Measurements from ENCODE around the gene ADCK1. TPM values are rescaled to one million over a fixed set of nuclear protein-coding genes. Genes with fewer than 3 reads are reported as not detected.
A peak's percentile ranks its signal among the peaks of the same experiment; 100 is the strongest.

The ADCK1 gene
- total RNA-seq, 1 experiment from 2014 or later, result 12.2 TPM

- peak overlapping the region in 1 of 3 experiments; percentile 5; a peak in 2 of 7 replicates for H3K27ac Mint-ChIP-seq
- 100% methylated on average over 1 of the region's 3 CpGs for WGBS (ENCODE audit: extremely low coverage, insufficient read length, low lambda C conversion rate)
- Histone ChIP-seq H3K79me2 (ENCODE audit: insufficient read depth, low read length) (no peaks in the 10 kb centered on the region), H2BK12ac (ENCODE audit: insufficient read length, low read depth, low read length) (no peak overlapping the region), H3K27ac (ENCODE audit: insufficient read length, low read depth, low read length) (no peak overlapping the region), H4K91ac (ENCODE audit: insufficient read length, low read depth, low read length) (no peak overlapping the region), H3K4me1 (ENCODE audit: insufficient read depth, low read length) (no peaks in the 10 kb centered on the region), H3K9me3 (ENCODE audit: control insufficient read depth, low read depth, low read length) (no peaks in the 10 kb centered on the region), H3K27me3 (ENCODE audit: insufficient read depth, low read length) (no peaks in the 10 kb centered on the region), H2AFZ (ENCODE audit: low read length) (no peak overlapping the region), H3K18ac (ENCODE audit: insufficient read length, low read depth, low read length) (no peak overlapping the region), H3T11ph (ENCODE audit: low read length) (no peak overlapping the region), H3K4me2 (ENCODE audit: insufficient read depth, insufficient read length, low read length) (no peak overlapping the region), H3K14ac (ENCODE audit: insufficient read depth, low read length) (no peak overlapping the region), H3K56ac (ENCODE audit: insufficient read length, low read depth, low read length) (no peak overlapping the region), H4K5ac (ENCODE audit: insufficient read length, low read depth, low read length) (no peak overlapping the region), H2AK5ac (ENCODE audit: insufficient read length, low read length) (no peak overlapping the region), H3K23me2 (ENCODE audit: insufficient read length, low read depth, low read length, poor library complexity, severe bottlenecking) (no peaks in the 10 kb centered on the region), H2BK5ac (ENCODE audit: insufficient read length, low read length) (no peak overlapping the region), H3K4ac (ENCODE audit: low read depth, low read length) (no peak overlapping the region), H3K23ac (ENCODE audit: insufficient read length, low read depth, low read length) (no peak overlapping the region), H3K9ac (ENCODE audit: extremely low read depth, insufficient read length, low read length) (no peak overlapping the region), H4K20me1 (ENCODE audit: control insufficient read depth, insufficient read depth, insufficient read length) (no peaks in the 10 kb centered on the region), H3K79me1 (ENCODE audit: insufficient read depth, low read depth, low read length, poor library complexity, severe bottlenecking) (no peaks in the 10 kb centered on the region), H4K8ac (replicated peaks; ENCODE audit: insufficient read length, low read depth, low read length) (no peak overlapping the region), H2BK20ac (ENCODE audit: low read depth, low read length, poor library complexity, severe bottlenecking) (no peak overlapping the region), H2BK15ac (ENCODE audit: low read depth, low read length) (no peak overlapping the region), H2BK120ac (ENCODE audit: low read depth, low read length, poor library complexity, severe bottlenecking) (no peak overlapping the region)
- no peaks in the 10 kb centered on the region; a peak in 1 of 5 replicates for H3K9me3 Mint-ChIP-seq
- no peak for TF ChIP-seq CTCF (conservative IDR thresholded peaks at IDR 0.05)
- H3K27me3 Mint-ChIP-seq (ENCODE audit: low read depth), result no peaks in the 10 kb centered on the region
- H3K36me3 Mint-ChIP-seq (ENCODE audit: insufficient read depth in 1 of 3, low read depth in 3 of 3), result peaks cover 7 to 15% (median 14%) of the 10 kb centered on the region in 3 experiments
- H3K4me1 Mint-ChIP-seq, result peaks cover 0 to 5% of the 10 kb centered on the region in 2 experiments; a peak in 2 of 4 replicates
- no peak overlapping the region for H3K4me3 Mint-ChIP-seq
- DNase-seq, result no peak
These were observed 85.5 kb downstream of the ADCK1 start for GRCh38 chr14:77885367-77885766.
